ENCODE data around the gene GALNT12. TPM values are rescaled to one million over a fixed set of nuclear protein-coding genes. Genes with fewer than 3 reads are reported as not detected.

Gene GALNT12
- total RNA-seq, 1 donor from 2014 or later: 0.55 TPM

GRCh38 chr9:98879094-98879962 is 71.9 kb downstream of the GALNT12 start:
- intact Hi-C loops (cut with micrococcal nuclease): no loop called here
- no peaks in the 10 kb centered on the region for H3K9me3 ChIP-seq (replicated peaks)
- peak overlapping the region; percentile 67 for H3K27ac ChIP-seq (replicated peaks)
- H3K4me3 ChIP-seq: no peak overlapping the region
- DNase-seq: no peak
- H3K27me3 ChIP-seq (ENCODE audit: low read depth): no peaks in the 10 kb centered on the region
- TF ChIP-seq, protein P1, sequence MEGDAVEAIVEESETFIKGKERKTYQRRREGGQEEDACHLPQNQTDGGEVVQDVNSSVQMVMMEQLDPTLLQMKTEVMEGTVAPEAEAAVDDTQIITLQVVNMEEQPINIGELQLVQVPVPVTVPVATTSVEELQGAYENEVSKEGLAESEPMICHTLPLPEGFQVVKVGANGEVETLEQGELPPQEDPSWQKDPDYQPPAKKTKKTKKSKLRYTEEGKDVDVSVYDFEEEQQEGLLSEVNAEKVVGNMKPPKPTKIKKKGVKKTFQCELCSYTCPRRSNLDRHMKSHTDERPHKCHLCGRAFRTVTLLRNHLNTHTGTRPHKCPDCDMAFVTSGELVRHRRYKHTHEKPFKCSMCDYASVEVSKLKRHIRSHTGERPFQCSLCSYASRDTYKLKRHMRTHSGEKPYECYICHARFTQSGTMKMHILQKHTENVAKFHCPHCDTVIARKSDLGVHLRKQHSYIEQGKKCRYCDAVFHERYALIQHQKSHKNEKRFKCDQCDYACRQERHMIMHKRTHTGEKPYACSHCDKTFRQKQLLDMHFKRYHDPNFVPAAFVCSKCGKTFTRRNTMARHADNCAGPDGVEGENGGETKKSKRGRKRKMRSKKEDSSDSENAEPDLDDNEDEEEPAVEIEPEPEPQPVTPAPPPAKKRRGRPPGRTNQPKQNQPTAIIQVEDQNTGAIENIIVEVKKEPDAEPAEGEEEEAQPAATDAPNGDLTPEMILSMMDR (IDR thresholded peaks at IDR 0.05; ENCODE audit: borderline replicate concordance): no peak
- no peaks in the 10 kb centered on the region for H3K36me3 ChIP-seq
- peaks cover 52% of the 10 kb centered on the region for H3K4me1 ChIP-seq

DNA sequence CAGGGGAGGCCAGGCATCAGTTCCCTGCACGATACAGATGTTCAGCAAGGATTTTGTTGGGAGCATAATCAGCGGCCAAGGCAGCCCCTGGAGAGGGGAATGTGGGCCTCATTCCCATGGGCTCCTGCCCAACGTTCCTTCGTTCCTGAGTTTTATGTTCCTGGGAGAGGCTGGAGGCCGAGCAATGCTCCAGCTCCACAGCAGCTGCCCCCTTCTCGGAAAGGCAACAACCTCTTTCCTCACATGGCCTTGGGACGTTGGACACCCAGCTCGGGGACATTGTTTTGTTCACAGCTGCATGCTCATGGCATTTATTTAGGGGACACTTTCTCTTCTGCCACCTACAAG is 72.5 kb downstream of the GALNT12 start:
- peak; percentile 47 for DNase-seq
- Histone ChIP-seq H3K9me3 (replicated peaks) (no peaks in the 10 kb centered on the region), H3K27ac (replicated peaks) (peak overlapping the region; percentile 67), H3K36me3 (no peaks in the 10 kb centered on the region), H3K4me1 (peaks cover 55% of the 10 kb centered on the region), H3K27me3 (ENCODE audit: low read depth) (no peaks in the 10 kb centered on the region), H3K4me3 (no peak overlapping the region)
- TF ChIP-seq, protein P1 (IDR thresholded peaks at IDR 0.05; ENCODE audit: borderline replicate concordance): no peak
- intact Hi-C loops (cut with micrococcal nuclease): no loop called here

DNA sequence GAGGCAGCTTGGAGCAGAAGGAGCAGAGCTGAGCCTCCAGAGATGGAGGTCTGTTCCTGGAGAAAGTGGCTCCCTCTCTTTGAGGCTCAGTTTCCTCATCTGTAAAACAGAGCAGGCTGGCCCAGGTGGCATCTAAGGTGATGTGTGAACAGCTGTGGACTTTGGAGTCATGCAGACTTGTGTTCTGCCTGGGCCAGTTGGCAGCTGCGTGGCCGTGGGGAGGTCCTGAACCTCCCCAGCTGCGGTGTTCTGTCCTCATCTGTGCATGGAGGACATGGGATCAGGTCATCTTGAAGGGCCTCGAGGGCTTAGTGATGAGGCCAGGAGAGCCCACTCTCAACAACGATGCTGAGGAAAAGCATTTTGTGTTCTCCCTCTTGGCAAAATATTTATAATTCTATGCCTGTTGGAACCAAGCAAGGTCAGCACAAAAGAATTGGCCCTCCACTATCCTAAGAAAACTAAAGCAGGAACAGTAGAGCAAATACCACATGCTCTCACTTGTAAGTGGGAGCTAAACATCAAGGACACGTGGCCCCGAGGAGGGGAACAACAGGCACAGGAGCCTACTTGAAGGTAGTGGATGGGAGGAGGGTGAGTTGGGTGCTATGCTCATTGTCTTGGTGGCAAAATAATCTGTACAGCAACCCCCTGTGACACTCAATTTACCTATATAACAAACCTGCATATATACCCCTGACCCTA is 73.0 kb downstream of the GALNT12 start:
- intact Hi-C loops (cut with micrococcal nuclease): no loop called here
- no peaks in the 10 kb centered on the region for H3K27me3 ChIP-seq (ENCODE audit: low read depth)
- peak overlapping the region; percentile 67 for H3K27ac ChIP-seq (replicated peaks)
- no peak overlapping the region for H3K4me3 ChIP-seq
- H3K4me1 ChIP-seq: peaks cover 60% of the 10 kb centered on the region
- DNase-seq: no peak
- TF ChIP-seq, protein P1 (IDR thresholded peaks at IDR 0.05; ENCODE audit: borderline replicate concordance): no peak
- H3K36me3 ChIP-seq: no peaks in the 10 kb centered on the region
- no peaks in the 10 kb centered on the region for H3K9me3 ChIP-seq (replicated peaks)

GRCh38 chr9:98881356-98881755 is 73.9 kb downstream of the GALNT12 start:
- peaks cover 69% of the 10 kb centered on the region for H3K4me1 ChIP-seq
- intact Hi-C loops (cut with micrococcal nuclease): no loop called here
- DNase-seq: no peak
- H3K4me3 ChIP-seq: no peak overlapping the region
- no peaks in the 10 kb centered on the region for H3K27me3 ChIP-seq (ENCODE audit: low read depth)
- no peaks in the 10 kb centered on the region for H3K9me3 ChIP-seq (replicated peaks)
- H3K36me3 ChIP-seq: no peaks in the 10 kb centered on the region
- peak overlapping the region; percentile 67 for H3K27ac ChIP-seq (replicated peaks)
- TF ChIP-seq, protein P1 (IDR thresholded peaks at IDR 0.05; ENCODE audit: borderline replicate concordance): no peak

GRCh38 chr9:98881836-98882568 is 74.5 kb downstream of the GALNT12 start:
- H3K4me1 ChIP-seq: peaks cover 75% of the 10 kb centered on the region
- H3K27ac ChIP-seq (replicated peaks): peak overlapping the region; percentile 67
- TF ChIP-seq, protein P1 (IDR thresholded peaks at IDR 0.05; ENCODE audit: borderline replicate concordance): peak; percentile 14
- DNase-seq: no peak
- no peaks in the 10 kb centered on the region for H3K9me3 ChIP-seq (replicated peaks)
- intact Hi-C loops (cut with micrococcal nuclease): no loop called here
- H3K36me3 ChIP-seq: no peaks in the 10 kb centered on the region
- H3K4me3 ChIP-seq: no peak overlapping the region
- H3K27me3 ChIP-seq (ENCODE audit: low read depth): no peaks in the 10 kb centered on the region
